Stimulated activated CD8-positive, alpha-beta memory T cell treated with anti-CD3 and anti-CD28 coated beads, Interleukin-15, amount 100 ng/mL, for 48 hours (primary cell): Measurements from ENCODE around the gene MCM6.

Experiments
- DNase-seq, 2 donors: peaks; one replicate each; pipeline ENCODE4 v3.0.0-alpha.2; 2020; ENCODE audit warnings: low read depth in 2 of 2

MCM6 gene

GRCh38 chr2:135863233-135863632 is 13.0 kb downstream of the MCM6 start:
- DNase-seq = no peak

GRCh38 chr2:135862718-135863117 is 13.5 kb downstream of the MCM6 start:
- no peak for DNase-seq

GRCh38 chr2:135853401-135853800 is 22.8 kb downstream of the MCM6 start:
- DNase-seq = no peak

GRCh38 chr2:135851858-135852257 is 24.4 kb downstream of the MCM6 start:
- DNase-seq = no peak

GRCh38 chr2:135850892-135851668 is 25.2 kb downstream of the MCM6 start:
- DNase-seq = no peak

- no peak for DNase-seq
These were observed 27.2 kb downstream of the MCM6 start for GRCh38 chr2:135849087-135849486.

GRCh38 chr2:135845997-135846396 is 30.2 kb downstream of the MCM6 start:
- DNase-seq = no peak

GRCh38 chr2:135845257-135845656 is 31.0 kb downstream of the MCM6 start:
- no peak for DNase-seq

GRCh38 chr2:135844301-135844895 is 31.8 kb downstream of the MCM6 start:
- no peak for DNase-seq

- no peak for DNase-seq
These were observed 32.6 kb downstream of the MCM6 start for GRCh38 chr2:135843671-135844070.

- DNase-seq = no peak
These were observed 35.6 kb downstream of the MCM6 start for GRCh38 chr2:135840601-135841000.

- DNase-seq = no peak
These were observed 36.5 kb downstream of the MCM6 start for GRCh38 chr2:135839713-135840112.

- no peak for DNase-seq
These were observed 37.7 kb downstream of the MCM6 start for GRCh38 chr2:135838502-135838901.

GRCh38 chr2:135836596-135837270 is 39.5 kb downstream of the MCM6 start, which contains the start of gene LCT:
Gene LCT, minus strand, starts transcription at chr2:135837184. Its CDS starts 15 bp downstream, at chr2:135837169.
- DNase-seq = no peak

GRCh38 chr2:135832891-135833290 is 43.4 kb downstream of the MCM6 start:
- no peak for DNase-seq

GRCh38 chr2:135831180-135831812 is 44.9 kb downstream of the MCM6 start:
- no peak for DNase-seq

GRCh38 chr2:135829378-135830135 is 46.7 kb downstream of the MCM6 start:
- DNase-seq = no peak

GRCh38 chr2:135826544-135826943 is 49.7 kb downstream of the MCM6 start:
- no peak for DNase-seq

- DNase-seq = no peak
These were observed 50.6 kb downstream of the MCM6 start for GRCh38 chr2:135825550-135826176.

GRCh38 chr2:135825131-135825530 is 51.1 kb downstream of the MCM6 start:
- DNase-seq = no peak

GRCh38 chr2:135822855-135823254 is 53.4 kb downstream of the MCM6 start:
- no peak for DNase-seq
